ENCODE measurements around the gene ARL3.

DNA sequence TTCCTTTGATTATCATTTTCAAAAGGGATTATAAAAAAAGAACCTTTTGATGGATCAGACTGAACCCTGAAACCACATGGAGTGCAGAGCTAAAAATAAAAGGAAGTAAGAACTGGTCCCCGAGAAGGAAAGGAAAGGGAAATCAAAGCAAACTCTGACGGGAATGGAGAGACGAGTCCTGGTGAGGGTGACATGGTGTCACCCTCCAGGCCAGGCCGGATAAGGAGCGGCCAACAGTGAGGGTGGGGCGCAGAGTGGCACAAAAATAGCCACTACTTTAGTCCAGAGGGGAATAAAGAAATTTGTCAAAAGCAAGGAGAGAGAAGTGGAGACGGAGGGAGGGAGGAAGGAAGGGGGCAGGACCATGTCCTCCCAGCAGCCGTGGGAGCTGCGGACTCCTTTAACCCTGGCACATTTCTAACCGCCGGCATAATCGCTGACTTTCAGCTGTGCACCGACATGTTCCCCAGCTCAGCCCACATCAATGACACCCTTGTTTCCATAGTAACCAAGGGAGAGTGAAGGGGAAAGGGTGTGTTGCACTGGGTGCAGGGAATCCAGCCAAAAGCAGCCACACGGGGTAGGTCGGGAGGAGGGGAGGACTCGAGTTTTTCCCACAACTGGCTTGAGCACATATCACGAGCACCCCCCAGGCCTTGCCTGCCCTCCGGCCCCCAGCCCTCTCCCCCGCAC lies 40.2 kb downstream of the ARL3 start:
- TF ChIP-seq, protein P1, sequence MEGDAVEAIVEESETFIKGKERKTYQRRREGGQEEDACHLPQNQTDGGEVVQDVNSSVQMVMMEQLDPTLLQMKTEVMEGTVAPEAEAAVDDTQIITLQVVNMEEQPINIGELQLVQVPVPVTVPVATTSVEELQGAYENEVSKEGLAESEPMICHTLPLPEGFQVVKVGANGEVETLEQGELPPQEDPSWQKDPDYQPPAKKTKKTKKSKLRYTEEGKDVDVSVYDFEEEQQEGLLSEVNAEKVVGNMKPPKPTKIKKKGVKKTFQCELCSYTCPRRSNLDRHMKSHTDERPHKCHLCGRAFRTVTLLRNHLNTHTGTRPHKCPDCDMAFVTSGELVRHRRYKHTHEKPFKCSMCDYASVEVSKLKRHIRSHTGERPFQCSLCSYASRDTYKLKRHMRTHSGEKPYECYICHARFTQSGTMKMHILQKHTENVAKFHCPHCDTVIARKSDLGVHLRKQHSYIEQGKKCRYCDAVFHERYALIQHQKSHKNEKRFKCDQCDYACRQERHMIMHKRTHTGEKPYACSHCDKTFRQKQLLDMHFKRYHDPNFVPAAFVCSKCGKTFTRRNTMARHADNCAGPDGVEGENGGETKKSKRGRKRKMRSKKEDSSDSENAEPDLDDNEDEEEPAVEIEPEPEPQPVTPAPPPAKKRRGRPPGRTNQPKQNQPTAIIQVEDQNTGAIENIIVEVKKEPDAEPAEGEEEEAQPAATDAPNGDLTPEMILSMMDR (IDR thresholded peaks at IDR 0.05), result no peak
- TF ChIP-seq EP300 (IDR thresholded peaks at IDR 0.05) (no peak), POLR2A (IDR thresholded peaks at IDR 0.05) (no peak)
